Neural progenitor cell (in vitro differentiated cells): ENCODE data around the gene DIDO1.

Source experiments
- EZH2 ChIP-seq: fragments of 200-600 bp; sonication (generic); IDR thresholded peaks from 2 replicates; pipeline ENCODE4 v1.6.1; 2017; ENCODE audit warnings: antibody characterized with exemption, mild to moderate bottlenecking, moderate library complexity
- EZH2phosphoT487 ChIP-seq: fragments of 200-600 bp; sonication (generic); IDR thresholded peaks from 2 replicates; pipeline ENCODE4 v1.6.1; 2017; ENCODE audit warnings: antibody characterized with exemption
- TF ChIP-seq, protein P1 (sequence below): fragments of 200-600 bp; sonication (generic); IDR thresholded peaks from 2 replicates; pipeline ENCODE4 v1.5.1; 2017; ENCODE audit warnings: antibody characterized with exemption, mild to moderate bottlenecking

DNA sequence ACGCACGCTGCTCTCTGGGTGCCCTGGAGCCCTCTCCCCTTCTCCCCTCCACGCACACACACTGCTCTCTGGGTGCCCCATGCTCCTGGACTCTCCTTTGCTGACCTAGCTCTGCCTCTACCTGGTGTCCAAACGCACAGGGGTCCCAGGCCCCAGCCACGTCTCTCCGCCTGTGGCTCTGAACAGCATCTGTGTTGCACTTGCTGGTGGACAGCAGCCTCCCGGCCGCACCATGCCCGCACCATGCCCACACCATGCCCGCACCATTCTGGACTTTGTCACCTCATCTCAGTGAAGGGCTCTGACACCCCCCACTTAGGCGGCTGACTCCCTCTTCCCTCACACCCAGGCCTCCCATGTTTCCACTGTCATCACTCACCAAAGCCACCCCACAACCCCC is 86.5 kb downstream of the DIDO1 start:
- TF ChIP-seq, protein P1, sequence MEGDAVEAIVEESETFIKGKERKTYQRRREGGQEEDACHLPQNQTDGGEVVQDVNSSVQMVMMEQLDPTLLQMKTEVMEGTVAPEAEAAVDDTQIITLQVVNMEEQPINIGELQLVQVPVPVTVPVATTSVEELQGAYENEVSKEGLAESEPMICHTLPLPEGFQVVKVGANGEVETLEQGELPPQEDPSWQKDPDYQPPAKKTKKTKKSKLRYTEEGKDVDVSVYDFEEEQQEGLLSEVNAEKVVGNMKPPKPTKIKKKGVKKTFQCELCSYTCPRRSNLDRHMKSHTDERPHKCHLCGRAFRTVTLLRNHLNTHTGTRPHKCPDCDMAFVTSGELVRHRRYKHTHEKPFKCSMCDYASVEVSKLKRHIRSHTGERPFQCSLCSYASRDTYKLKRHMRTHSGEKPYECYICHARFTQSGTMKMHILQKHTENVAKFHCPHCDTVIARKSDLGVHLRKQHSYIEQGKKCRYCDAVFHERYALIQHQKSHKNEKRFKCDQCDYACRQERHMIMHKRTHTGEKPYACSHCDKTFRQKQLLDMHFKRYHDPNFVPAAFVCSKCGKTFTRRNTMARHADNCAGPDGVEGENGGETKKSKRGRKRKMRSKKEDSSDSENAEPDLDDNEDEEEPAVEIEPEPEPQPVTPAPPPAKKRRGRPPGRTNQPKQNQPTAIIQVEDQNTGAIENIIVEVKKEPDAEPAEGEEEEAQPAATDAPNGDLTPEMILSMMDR: no peak
- TF ChIP-seq EZH2 (no peak), EZH2phosphoT487 (no peak)
